Subcutaneous adipose tissue (tissue), 4 donors: ENCODE data around the gene SH2D5. TPM values are rescaled to one million over a fixed set of nuclear protein-coding genes. Genes with fewer than 3 reads are reported as not detected.

Experiments used
- CTCF ChIP-seq: fragments of 450-650 bp; IDR thresholded peaks from one replicate; pipeline ENCODE4 v1.5.1; 2016; ENCODE audit warnings: low read depth, mild to moderate bottlenecking, control low read depth, antibody characterized with exemption, moderate library complexity
- total RNA-seq, 4 donors: library from RNA; depleted of rRNA; stranded (reverse); fragments of >200 nt; gene quantifications; one replicate each; pipeline ENCODE4 v1.1.0, GENCODE V29; 2016

SH2D5 gene
- total RNA-seq, 4 donors from 2014 or later = not detected

DNA sequence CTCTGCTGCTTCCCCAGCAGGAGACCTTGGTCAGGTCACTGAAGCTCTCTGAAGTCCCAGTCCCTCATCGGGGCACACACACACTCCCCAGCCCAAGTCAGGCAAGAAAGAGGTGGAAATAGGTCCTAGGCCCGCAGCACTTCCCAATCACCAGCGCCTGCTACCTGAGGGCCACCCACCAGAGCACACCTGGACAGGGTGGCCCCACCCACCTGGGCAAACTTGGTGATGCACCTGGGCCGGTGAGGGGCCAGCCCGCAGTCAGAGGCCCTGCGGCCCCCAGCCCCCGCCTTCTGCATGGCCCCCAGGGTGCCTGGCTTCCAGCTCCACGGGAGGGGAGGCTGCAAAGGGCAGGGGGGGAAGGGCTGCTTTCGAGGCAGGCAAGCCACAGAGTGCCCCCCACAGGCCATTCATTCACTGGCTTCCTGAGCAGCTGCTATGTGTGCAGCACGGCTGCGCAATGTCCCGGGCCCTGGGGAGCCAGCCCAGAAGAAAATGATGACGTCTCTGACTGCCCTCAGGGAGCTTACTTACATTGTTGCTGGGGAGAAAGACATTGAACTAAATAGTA, 4.7 kb downstream of the SH2D5 start:
- no peak for TF ChIP-seq CTCF

DNA sequence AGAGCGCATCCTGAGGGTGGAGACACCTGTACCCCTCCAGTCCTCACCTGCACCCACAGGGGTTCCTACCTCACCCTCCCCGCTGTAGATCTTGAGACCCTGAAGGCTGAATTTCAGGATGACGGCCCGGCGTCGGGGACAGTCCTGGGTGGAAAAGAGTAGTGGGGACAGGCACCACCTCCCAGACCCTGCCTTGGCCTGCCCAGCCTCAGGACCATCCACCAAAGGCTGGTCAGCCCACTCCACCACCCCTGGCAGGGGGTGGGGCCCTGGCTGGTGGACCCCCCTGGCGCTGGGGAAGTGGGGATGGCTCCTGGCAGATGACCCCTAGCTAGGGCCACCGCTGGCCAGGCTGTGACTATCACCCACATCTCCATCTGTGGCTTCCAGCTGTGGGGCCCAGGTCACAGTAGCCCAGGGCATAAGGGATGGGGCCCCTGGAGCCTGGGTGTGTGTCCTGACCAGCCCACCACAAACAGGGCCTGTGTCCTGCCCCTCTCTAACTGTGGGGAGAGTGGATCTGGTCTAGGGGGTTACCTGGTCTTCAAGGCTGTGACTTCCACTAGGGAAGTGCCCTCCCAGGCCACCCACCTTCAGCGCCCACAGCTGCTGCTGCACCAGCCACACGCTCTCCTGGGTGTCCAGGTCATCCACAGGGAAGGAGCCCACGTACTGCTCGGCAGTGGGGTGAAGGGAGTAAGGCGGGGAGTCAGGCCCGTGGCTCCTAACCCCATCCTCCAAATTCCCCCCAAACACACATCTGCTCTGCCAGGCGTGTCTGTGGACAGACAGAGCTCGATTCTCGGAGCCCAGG, 5.4 kb downstream of the SH2D5 start:
- no peak for TF ChIP-seq CTCF

- TF ChIP-seq CTCF = no peak
These were observed 6.2 kb downstream of the SH2D5 start for GRCh38 chr1:20726118-20726911.

DNA sequence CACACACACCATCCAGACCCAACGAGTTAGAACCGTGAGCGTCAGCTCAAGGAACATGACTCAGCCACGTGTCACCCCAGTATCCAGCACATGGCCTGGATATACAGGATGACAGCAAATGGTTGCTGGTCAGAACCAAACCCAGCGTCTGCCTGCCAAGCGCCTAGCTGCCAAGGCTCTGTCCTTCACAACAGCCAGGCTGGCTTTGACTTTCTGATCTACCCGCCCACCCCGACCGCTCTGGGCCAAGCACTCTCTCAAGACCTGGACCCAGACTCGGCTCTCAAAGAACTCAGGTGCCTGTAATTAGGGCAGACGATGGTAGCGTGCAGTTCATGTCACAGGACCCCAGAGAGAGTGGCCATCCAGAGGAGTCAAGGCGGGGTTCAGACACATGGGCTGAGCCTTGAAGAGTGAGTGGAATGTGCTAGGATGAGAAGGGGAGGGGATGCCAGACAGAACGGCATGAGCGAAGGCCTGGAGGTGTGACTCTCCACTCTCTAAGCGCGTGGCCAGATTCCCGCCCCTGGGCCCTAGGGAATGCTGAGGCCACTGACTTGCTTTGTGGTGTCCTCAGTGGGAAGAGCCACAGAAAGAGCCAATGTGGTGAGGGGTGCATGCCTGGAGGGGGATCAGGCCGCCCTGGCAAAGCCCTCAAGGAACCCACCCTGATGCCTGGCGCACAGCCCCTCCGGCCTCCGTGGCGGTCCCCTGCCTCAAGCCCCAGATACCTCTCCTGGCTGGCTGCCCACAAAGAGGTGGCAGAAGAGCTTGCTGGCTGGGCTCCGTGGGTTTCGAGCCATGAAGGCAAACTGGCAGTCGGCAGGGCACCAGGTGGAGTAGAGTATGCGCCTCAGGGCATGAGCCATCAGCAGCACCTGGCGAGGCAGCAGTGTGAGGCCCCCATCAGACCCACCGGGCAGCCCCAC, 7.0 kb downstream of the SH2D5 start:
- TF ChIP-seq CTCF = no peak

DNA sequence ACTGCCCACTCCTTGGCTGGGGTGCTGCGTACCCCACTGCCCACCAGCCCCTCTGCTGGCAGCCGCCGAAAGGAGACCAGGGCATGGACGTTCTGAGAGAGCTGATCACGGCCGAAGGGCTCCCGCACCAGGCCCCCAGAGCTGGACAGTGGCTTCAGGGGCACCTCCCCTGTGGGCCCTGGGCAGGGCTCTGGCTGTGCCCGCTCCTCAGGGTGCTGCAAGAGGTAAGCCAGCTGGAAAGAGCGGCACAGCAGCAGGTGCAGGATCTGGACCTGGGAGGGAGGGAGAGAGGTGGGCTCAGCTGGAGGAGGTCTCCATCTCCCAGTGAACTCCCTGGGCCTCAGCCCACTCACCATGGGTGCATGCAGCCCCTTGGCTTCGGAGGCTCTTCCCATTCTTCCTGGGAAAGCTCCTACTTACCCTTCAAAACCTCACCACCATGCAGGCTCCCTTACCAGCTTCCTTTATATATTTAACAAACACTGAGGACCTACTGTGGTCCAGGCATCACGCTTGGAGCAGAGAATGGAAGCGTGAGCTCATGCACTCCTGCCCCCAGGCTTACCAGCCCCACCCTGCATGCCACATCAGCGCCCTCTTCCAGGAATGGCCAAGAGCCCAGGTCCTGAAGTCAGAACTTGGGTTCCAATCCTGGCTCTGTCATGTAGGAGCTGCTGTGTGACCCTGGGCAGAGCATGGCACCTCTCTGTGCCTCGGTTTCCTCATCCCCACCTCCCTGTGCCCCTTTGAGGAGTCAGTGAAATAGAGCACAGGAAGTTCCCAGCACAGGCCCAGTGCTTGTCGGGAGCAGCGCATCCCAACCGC, 7.9 kb downstream of the SH2D5 start:
- no peak for TF ChIP-seq CTCF

GRCh38 chr1:20723537-20724363, 8.8 kb downstream of the SH2D5 start:
- TF ChIP-seq CTCF = no peak
